GM18867 (cell line): Measurements from ENCODE around the gene TNS1.

Source experiments
- ATAC-seq: cut with Tn5 transposase; IDR thresholded peaks from one replicate; pipeline ENCODE4 v1.9.1; 2021; ENCODE audit warnings: mild to moderate bottlenecking, moderate library complexity; ENCODE audit not compliant: unreplicated experiment

The TNS1 gene

GRCh38 chr2:217934321-217935131 lies 68.3 kb downstream of the TNS1 start:
- no peak for ATAC-seq

- no peak for ATAC-seq
These were observed 69.2 kb downstream of the TNS1 start for GRCh38 chr2:217933617-217933993.

GRCh38 chr2:217932803-217933616 lies 69.8 kb downstream of the TNS1 start:
- ATAC-seq = no peak

GRCh38 chr2:217931846-217932560 lies 70.8 kb downstream of the TNS1 start:
- no peak for ATAC-seq

- no peak for ATAC-seq
These were observed 71.8 kb downstream of the TNS1 start for GRCh38 chr2:217930761-217931563.

GRCh38 chr2:217929757-217930707 lies 72.8 kb downstream of the TNS1 start:
- no peak for ATAC-seq

GRCh38 chr2:217929272-217929671 lies 73.5 kb downstream of the TNS1 start:
- ATAC-seq = no peak

GRCh38 chr2:217928324-217929181 lies 74.2 kb downstream of the TNS1 start:
- no peak for ATAC-seq

- no peak for ATAC-seq
These were observed 75.0 kb downstream of the TNS1 start for GRCh38 chr2:217927601-217928323.

GRCh38 chr2:217926801-217927200 lies 76.0 kb downstream of the TNS1 start:
- no peak for ATAC-seq

GRCh38 chr2:217924346-217924901 lies 78.4 kb downstream of the TNS1 start:
- no peak for ATAC-seq

- no peak for ATAC-seq
These were observed 79.6 kb downstream of the TNS1 start for GRCh38 chr2:217923007-217923686.

GRCh38 chr2:217922101-217923006 lies 80.4 kb downstream of the TNS1 start:
- no peak for ATAC-seq

- ATAC-seq = no peak
These were observed 81.8 kb downstream of the TNS1 start for GRCh38 chr2:217920879-217921603.

- no peak for ATAC-seq
These were observed 82.9 kb downstream of the TNS1 start for GRCh38 chr2:217919781-217920351.
